DOHH2 (cell line): ENCODE measurements around the gene ADAM19.

Experiments
- EZH2phosphoT487 ChIP-seq: fragments of 200-600 bp; sonication (generic); IDR thresholded peaks from 2 replicates; pipeline ENCODE4 v1.6.1; 2017; ENCODE audit warnings: borderline replicate concordance, mild to moderate bottlenecking, antibody characterized with exemption, low read length, moderate library complexity, mixed read lengths
- TF ChIP-seq, protein P1 (sequence below): fragments of 200-600 bp; sonication (generic); IDR thresholded peaks from one replicate; pipeline ENCODE4 v1.5.1; 2014; ENCODE audit warnings: antibody characterized with exemption, mild to moderate bottlenecking, low read depth, low read length; ENCODE audit not compliant: poor library complexity, severe bottlenecking

- TF ChIP-seq, protein P1, sequence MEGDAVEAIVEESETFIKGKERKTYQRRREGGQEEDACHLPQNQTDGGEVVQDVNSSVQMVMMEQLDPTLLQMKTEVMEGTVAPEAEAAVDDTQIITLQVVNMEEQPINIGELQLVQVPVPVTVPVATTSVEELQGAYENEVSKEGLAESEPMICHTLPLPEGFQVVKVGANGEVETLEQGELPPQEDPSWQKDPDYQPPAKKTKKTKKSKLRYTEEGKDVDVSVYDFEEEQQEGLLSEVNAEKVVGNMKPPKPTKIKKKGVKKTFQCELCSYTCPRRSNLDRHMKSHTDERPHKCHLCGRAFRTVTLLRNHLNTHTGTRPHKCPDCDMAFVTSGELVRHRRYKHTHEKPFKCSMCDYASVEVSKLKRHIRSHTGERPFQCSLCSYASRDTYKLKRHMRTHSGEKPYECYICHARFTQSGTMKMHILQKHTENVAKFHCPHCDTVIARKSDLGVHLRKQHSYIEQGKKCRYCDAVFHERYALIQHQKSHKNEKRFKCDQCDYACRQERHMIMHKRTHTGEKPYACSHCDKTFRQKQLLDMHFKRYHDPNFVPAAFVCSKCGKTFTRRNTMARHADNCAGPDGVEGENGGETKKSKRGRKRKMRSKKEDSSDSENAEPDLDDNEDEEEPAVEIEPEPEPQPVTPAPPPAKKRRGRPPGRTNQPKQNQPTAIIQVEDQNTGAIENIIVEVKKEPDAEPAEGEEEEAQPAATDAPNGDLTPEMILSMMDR, result no peak
- no peak for TF ChIP-seq EZH2phosphoT487
These were observed 40.3 kb downstream of the ADAM19 start for GRCh38 chr5:157535042-157535865.
